GM13976 (cell line): ENCODE results near the gene MSLN.
"Not testable (repeated sequence)": the region's sequence is repeated elsewhere in the genome, so short reads cannot be mapped to it uniquely, and the experiment has no call there.

Source experiments
- DNase-seq: peaks from one replicate; pipeline ENCODE4 v3.0.0; 2012; ENCODE audit warnings: low spot score
- in situ Hi-C: fragments of 300-500 bp; cut with MboI; formaldehyde crosslinking; loops from one replicate; pipeline ENCODE4 v1.12.0; 2022; ENCODE audit warnings: low sequenced_read_pairs, mixed read lengths, inconsistent platforms; ENCODE audit not compliant: unreplicated experiment
- TF ChIP-seq, protein P1 (sequence below): IDR thresholded peaks from 2 replicates; pipeline ENCODE4 v1.5.1; 2012; ENCODE audit warnings: borderline replicate concordance, mild to moderate bottlenecking; ENCODE audit not compliant: insufficient read depth; ENCODE audit errors: extremely low read depth, missing control alignments, control extremely low read depth

The MSLN gene

DNA sequence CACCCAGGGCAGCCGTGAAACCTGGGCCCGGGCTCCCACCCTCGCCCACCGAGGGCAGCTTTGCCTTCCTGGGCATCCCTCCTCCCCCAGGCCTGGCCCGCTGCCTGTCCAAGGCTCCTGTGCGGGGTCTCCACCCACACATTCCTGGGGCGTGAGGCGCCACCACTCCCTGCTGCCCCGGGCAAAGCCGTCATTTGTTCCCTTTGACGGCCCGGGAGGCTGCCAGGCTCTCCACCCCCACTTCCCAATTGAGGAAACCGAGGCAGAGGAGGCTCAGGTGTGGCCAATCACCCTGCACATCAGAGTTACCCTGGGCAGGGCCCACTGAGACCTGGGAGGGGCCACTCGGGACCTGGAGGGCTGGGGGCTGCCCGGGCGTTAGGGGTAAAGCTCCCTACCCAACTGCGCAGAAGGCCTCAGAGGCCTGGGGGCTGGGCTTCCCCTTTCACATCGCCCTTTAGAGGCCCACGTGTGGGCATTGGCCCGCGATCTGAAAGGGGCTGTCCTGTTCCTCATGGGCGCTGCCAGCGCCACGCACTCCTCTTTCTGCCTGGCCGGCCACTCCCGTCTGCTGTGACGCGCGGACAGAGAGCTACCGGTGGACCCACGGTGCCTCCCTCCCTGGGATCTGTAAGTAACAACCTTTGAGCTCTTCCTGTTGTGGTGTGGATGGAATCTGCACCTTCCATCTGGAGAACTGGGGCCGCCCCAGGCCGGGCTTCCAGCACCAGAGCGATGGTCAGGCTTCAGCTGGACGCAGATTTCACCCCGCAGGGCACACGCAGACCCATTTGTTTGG lies at the start of gene MSLN:
MSLN (plus strand) TSS at position 190 of the 799 bp plus-strand sequence. CDS start 1,947 bp downstream, outside the sequence.
- TF ChIP-seq, protein P1, sequence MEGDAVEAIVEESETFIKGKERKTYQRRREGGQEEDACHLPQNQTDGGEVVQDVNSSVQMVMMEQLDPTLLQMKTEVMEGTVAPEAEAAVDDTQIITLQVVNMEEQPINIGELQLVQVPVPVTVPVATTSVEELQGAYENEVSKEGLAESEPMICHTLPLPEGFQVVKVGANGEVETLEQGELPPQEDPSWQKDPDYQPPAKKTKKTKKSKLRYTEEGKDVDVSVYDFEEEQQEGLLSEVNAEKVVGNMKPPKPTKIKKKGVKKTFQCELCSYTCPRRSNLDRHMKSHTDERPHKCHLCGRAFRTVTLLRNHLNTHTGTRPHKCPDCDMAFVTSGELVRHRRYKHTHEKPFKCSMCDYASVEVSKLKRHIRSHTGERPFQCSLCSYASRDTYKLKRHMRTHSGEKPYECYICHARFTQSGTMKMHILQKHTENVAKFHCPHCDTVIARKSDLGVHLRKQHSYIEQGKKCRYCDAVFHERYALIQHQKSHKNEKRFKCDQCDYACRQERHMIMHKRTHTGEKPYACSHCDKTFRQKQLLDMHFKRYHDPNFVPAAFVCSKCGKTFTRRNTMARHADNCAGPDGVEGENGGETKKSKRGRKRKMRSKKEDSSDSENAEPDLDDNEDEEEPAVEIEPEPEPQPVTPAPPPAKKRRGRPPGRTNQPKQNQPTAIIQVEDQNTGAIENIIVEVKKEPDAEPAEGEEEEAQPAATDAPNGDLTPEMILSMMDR, result no peak
- DNase-seq, result no peak
- in situ Hi-C loops, result no loop called here

- TF ChIP-seq, protein P1, result no peak
- in situ Hi-C loops, result loop anchor here (5.0 kb wide), 1 partner anchor 71 kb away; no protein-coding TSS in a partner anchor
- DNase-seq, result no peak
Measured at GRCh38 chr16:711084-711483, 49.5 kb upstream of the MSLN start.

DNA sequence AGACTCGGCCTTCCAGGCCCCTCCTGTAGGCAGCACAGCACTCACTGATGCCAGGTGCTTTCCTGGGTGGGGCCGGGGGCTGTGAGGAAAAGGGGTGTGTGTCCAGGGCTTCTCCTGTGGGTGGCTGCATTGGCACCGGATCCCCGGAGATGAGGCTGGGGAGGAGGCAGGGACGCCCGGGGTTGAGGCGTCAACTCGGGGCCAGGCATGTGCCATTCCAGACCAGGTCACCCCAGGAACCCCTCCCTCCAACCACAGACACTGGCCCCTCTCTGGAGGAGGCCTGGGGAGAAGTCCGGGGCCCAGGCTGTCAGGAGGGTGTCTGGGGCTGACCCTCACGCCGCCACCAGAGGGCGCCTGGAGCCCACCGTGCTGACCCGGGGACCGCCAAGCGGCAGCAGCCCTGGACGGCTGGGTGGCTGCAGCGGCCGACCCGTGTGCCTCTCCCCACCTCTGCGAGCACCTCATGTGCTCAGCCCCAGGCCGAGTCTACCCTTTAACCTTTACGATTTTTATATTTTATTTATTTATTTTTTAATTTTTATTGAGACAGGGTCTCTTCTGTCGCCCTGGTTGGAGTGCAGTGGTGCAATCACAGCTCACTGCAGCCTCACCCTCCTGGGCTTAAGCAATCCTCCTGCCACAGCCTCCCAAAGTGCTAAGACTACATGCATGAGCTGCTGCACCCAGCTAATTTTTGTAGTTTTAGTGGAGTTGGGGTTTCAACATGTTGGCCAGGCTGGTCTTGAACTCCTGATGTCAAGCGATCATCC lies 48.8 kb upstream of the MSLN start:
- in situ Hi-C loops, result loop anchor here (5.0 kb wide), 1 partner anchor 71 kb away; no protein-coding TSS in a partner anchor
- peak; percentile 94 for DNase-seq
- TF ChIP-seq, protein P1, result peak; percentile 97

GRCh38 chr16:712740-713250 lies 47.7 kb upstream of the MSLN start:
- not testable (repeated sequence) for DNase-seq
- TF ChIP-seq, protein P1, result peak; percentile 23
- in situ Hi-C loops, result loop anchor here (5.0 kb wide), 1 partner anchor 70 kb away; no protein-coding TSS in a partner anchor

DNA sequence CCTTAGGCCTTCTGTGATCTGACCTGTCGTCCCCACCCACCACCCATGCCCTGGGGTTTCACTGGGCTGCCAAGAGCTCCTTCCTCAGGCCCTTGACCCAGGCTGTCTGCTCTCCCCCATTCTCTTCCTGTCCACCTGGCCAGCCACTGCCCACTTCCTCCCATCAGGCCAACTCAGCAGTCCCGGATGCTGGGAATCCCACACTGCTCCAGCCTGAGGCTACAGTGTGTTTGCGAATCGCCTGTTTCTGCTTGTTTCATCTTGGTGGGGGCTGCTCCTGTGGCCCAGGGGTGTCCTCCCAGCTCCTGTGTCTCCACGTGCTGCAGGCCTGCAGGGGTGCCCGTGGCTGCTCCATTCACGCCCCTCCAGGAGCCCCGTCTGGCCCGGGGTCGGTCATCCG lies 46.5 kb upstream of the MSLN start:
- no peak for DNase-seq
- in situ Hi-C loops, result loop anchor here (5.0 kb wide), 1 partner anchor 68 kb away; no protein-coding TSS in a partner anchor
- TF ChIP-seq, protein P1, result no peak
